Parathyroid adenoma (tissue), 2 donors: ENCODE measurements around the gene COL26A1.
A peak's percentile ranks its signal among the peaks of the same experiment; 100 is the strongest.

ENCODE experiments used
- H2AFZ ChIP-seq: fragments of 300-600 bp; sonication (generic); one replicate; pipeline ENCODE4 v1.7.0; 2017; ENCODE audit warnings: antibody characterized with exemption, mild to moderate bottlenecking
- H3K27ac ChIP-seq: fragments of 300-600 bp; sonication (generic); one replicate; pipeline ENCODE4 v1.7.0; 2017
- H3K27me3 ChIP-seq: fragments of 300-600 bp; sonication (generic); one replicate; pipeline ENCODE4 v1.7.0; 2017; ENCODE audit warnings: low read length; ENCODE audit not compliant: control insufficient read depth, insufficient read depth
- H3K36me3 ChIP-seq: fragments of 300-600 bp; sonication (generic); one replicate; pipeline ENCODE4 v1.7.0; 2017; ENCODE audit warnings: low read length; ENCODE audit not compliant: control insufficient read depth, insufficient read depth
- H3K4me1 ChIP-seq: fragments of 300-600 bp; sonication (generic); one replicate; pipeline ENCODE4 v1.7.0; 2017; ENCODE audit warnings: control low read depth
- H3K4me2 ChIP-seq: fragments of 300-600 bp; sonication (generic); one replicate; pipeline ENCODE4 v1.7.0; 2017; ENCODE audit warnings: low read length
- H3K4me3 ChIP-seq: fragments of 300-600 bp; sonication (generic); one replicate; pipeline ENCODE4 v1.7.0; 2017; ENCODE audit warnings: low read depth, low read length
- H3K79me2 ChIP-seq: fragments of 300-600 bp; sonication (generic); one replicate; pipeline ENCODE4 v1.7.0; 2017; ENCODE audit warnings: control low read depth
- H3K9ac ChIP-seq: fragments of 300-600 bp; sonication (generic); one replicate; pipeline ENCODE4 v1.7.0; 2017; ENCODE audit warnings: mild to moderate bottlenecking
- H3K9me3 ChIP-seq: fragments of 300-600 bp; sonication (generic); one replicate; pipeline ENCODE4 v1.7.0; 2017; ENCODE audit warnings: low read length; ENCODE audit not compliant: control insufficient read depth
- TF ChIP-seq, protein P1 (sequence below): fragments of 300-600 bp; sonication (generic); IDR thresholded peaks from one replicate; pipeline ENCODE4 v1.7.0; 2017; ENCODE audit warnings: antibody characterized with exemption, mild to moderate bottlenecking
- donor health status: primary hyperparathyroidism.

Gene COL26A1

DNA sequence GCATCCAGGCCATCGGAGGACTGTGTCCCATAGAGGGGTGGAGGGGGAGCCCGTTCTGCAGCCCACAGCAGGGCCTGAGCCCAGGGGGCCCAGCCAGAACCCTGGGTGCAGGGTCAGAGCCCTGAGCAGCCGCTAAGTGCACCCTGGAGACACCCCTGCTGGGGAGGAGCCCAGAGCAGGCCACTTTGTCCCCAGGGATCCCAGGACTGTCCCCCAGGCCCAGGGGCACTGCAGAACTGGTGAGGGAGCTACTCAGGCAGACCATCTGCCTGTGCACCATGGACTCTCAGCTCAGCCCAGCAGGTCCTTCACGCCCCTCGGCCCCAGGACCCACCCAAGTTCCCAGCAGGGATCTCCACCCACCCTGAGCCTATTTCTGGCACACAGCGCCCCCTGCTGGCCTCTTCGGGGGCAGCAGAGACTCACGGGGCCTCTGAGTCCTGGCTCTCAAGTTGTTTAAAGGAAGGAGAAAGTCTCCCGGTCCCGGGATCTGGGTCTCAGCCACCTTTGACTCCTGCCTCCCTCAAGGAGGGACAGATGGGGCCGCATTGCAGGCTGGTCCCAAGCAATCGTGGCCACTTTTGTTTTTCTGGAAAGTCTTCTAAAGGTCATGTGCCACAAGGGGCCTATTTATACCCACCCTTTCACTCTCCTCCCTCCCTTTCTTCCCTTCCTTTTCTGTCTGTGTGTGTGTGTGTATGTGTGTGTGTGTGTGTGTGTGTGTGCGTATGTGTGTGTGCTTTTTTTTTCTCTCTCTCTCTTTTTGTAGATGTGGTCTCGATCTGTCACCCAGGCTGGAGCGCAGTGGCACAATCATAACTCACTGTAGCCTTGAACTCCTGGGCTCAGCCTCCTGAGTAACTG is 176.2 kb downstream of the COL26A1 start:
- Histone ChIP-seq H3K9me3 (no peaks in the 10 kb centered on the region), H3K79me2 (no peaks in the 10 kb centered on the region), H3K9ac (no peak overlapping the region), H3K4me3 (no peak overlapping the region), H3K36me3 (no peaks in the 10 kb centered on the region), H3K4me1 (no peaks in the 10 kb centered on the region), H3K27ac (no peak overlapping the region), H2AFZ (no peak overlapping the region), H3K27me3 (no peaks in the 10 kb centered on the region), H3K4me2 (no peak overlapping the region)
- TF ChIP-seq, protein P1, sequence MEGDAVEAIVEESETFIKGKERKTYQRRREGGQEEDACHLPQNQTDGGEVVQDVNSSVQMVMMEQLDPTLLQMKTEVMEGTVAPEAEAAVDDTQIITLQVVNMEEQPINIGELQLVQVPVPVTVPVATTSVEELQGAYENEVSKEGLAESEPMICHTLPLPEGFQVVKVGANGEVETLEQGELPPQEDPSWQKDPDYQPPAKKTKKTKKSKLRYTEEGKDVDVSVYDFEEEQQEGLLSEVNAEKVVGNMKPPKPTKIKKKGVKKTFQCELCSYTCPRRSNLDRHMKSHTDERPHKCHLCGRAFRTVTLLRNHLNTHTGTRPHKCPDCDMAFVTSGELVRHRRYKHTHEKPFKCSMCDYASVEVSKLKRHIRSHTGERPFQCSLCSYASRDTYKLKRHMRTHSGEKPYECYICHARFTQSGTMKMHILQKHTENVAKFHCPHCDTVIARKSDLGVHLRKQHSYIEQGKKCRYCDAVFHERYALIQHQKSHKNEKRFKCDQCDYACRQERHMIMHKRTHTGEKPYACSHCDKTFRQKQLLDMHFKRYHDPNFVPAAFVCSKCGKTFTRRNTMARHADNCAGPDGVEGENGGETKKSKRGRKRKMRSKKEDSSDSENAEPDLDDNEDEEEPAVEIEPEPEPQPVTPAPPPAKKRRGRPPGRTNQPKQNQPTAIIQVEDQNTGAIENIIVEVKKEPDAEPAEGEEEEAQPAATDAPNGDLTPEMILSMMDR: peak; percentile 75

DNA sequence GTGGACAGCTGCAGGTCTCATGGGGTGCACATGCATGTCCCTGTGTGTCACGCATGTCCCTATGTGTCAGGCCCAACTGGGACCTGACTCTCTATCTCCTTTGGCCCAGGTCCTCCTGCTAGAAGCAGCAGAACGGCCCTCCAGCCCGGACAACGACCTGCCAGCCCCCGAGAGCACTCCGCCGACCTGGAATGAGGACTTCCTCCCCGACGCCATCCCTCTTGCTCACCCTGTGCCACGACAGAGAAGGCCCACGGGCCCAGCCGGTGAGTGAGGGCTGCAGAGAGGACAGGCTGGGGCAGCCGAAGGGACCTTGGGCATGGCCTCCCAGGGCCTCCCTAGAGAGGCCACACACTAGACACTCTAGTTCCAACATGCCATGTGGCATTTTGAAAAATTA is 177.1 kb downstream of the COL26A1 start:
- Histone ChIP-seq H3K4me2 (no peak overlapping the region), H3K79me2 (no peaks in the 10 kb centered on the region), H3K27ac (no peak overlapping the region), H3K4me1 (no peaks in the 10 kb centered on the region), H3K9me3 (no peaks in the 10 kb centered on the region), H2AFZ (no peak overlapping the region), H3K9ac (no peak overlapping the region), H3K36me3 (no peaks in the 10 kb centered on the region), H3K4me3 (no peak overlapping the region), H3K27me3 (no peaks in the 10 kb centered on the region)
- TF ChIP-seq, protein P1: no peak

DNA sequence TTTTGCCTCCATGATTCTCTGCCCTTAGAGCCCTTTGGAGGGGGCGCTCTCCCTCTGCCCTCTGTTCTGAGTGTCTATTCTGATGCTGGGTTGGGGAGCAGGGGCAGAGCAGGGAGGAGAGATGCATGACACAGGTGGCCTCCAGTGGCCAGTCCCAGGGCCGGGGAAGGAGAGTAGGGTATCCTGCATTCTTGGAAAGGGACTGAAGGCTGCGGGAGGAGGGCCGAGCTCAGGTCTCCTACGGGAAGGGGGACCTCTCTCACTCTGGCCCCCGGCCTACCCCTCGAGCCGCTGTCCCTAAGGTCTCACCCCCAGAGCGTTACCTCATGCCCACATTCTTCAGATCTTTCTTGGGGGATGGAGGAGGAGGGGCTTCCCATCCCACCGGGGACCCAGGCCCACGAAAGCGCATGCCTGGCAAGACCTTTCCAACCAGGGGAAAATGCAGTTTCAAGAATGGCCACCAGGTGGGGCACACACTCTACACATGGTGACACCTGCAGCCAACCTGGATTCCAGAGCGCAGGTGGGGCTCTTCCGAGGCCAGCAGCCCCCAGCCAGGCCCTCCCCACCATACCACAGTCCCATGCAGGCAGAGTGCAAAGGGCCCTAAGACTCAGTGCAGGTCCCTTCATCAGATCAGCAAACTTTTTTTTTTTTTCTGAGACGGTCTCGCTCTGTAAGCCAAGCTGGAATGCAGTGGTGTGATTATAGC is 180.0 kb downstream of the COL26A1 start:
- Histone ChIP-seq H3K27ac (no peak overlapping the region), H3K36me3 (no peaks in the 10 kb centered on the region), H3K9ac (no peak overlapping the region), H2AFZ (no peak overlapping the region), H3K4me1 (no peaks in the 10 kb centered on the region), H3K27me3 (no peaks in the 10 kb centered on the region), H3K4me2 (no peak overlapping the region), H3K79me2 (no peaks in the 10 kb centered on the region), H3K9me3 (no peaks in the 10 kb centered on the region), H3K4me3 (no peak overlapping the region)
- TF ChIP-seq, protein P1: peak; percentile 89

DNA sequence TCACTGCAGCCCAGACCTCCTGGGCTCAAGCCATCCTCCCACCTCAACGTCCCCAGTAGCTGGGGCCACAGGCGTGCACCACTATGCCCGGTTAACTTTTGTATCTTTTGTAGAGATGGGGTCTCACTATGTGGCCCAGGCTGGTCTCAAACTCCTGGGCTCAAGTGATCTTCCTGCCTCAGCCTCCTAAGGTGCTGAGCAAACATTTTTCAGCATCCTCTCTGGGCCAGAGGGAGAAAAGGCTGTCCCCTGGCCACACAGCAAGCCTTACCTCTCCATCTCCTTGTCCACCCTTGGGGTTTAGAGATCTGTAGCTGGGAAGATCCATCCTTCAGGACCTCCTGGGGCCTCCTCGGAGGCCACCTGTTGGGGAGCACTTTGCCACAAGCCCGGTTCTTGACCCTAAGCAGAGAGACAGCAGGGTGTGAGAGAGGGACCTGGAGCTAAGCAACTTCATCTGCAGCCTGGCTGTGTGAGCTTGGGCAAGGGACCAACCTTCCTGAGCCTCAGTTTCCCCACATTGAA is 180.6 kb downstream of the COL26A1 start:
- Histone ChIP-seq H2AFZ (no peak overlapping the region), H3K9me3 (no peaks in the 10 kb centered on the region), H3K27me3 (no peaks in the 10 kb centered on the region), H3K27ac (no peak overlapping the region), H3K4me3 (no peak overlapping the region), H3K4me2 (no peak overlapping the region), H3K36me3 (no peaks in the 10 kb centered on the region), H3K79me2 (no peaks in the 10 kb centered on the region), H3K4me1 (no peaks in the 10 kb centered on the region), H3K9ac (no peak overlapping the region)
- TF ChIP-seq, protein P1: no peak
